HepG2 (cell line): ENCODE data around the gene CYB561. TPM values are rescaled to one million over a fixed set of nuclear protein-coding genes. Genes with fewer than 3 reads are reported as not detected.

ENCODE experiments used
- CBFB ChIP-seq: sonication (generic); formaldehyde crosslinking; IDR thresholded peaks from 2 replicates; pipeline ENCODE4 v1.4.0; 2020; ENCODE audit warnings: missing genetic modification reagents
- CENPT ChIP-seq: sonication (generic); formaldehyde crosslinking; IDR thresholded peaks from 2 replicates; pipeline ENCODE4 v1.8.0; 2022; ENCODE audit warnings: low read depth, mild to moderate bottlenecking, moderate library complexity, missing genetic modification reagents
- CREBL2 ChIP-seq: sonication (generic); formaldehyde crosslinking; IDR thresholded peaks from 2 replicates; pipeline ENCODE4 v1.8.1; 2023; ENCODE audit warnings: missing genetic modification reagents, mild to moderate bottlenecking, borderline replicate concordance
- FOXJ3 ChIP-seq: sonication (generic); formaldehyde crosslinking; IDR thresholded peaks from 2 replicates; pipeline ENCODE4 v1.4.0; 2020; ENCODE audit warnings: missing genetic modification reagents, mild to moderate bottlenecking, borderline replicate concordance
- JDP2 ChIP-seq: sonication (generic); formaldehyde crosslinking; IDR thresholded peaks from 2 replicates; pipeline ENCODE4 v1.8.1; 2022; ENCODE audit warnings: missing genetic modification reagents, borderline replicate concordance
- KDM5B ChIP-seq: sonication (generic); formaldehyde crosslinking; IDR thresholded peaks from 2 replicates; pipeline ENCODE4 v1.4.0; 2020; ENCODE audit warnings: missing genetic modification reagents, mild to moderate bottlenecking, borderline replicate concordance
- MAFG ChIP-seq: sonication (generic); formaldehyde crosslinking; IDR thresholded peaks from 2 replicates; pipeline ENCODE4 v1.5.1; 2020; ENCODE audit warnings: mild to moderate bottlenecking, missing genetic modification reagents
- MAFK ChIP-seq, 2 experiments: IDR thresholded peaks in 1 of 2; conservative IDR thresholded peaks in 1 of 2; 2 replicates each; pipeline ENCODE4 v1.6.1; 2011; ENCODE audit warnings: improper control_type of control experiment in 2 of 2, low read length in 2 of 2
- MLLT10 ChIP-seq: sonication (generic); formaldehyde crosslinking; IDR thresholded peaks from 2 replicates; pipeline ENCODE4 v1.4.0; 2020; ENCODE audit warnings: missing genetic modification reagents
- RERE ChIP-seq: IDR thresholded peaks from 2 replicates; pipeline ENCODE4 v1.6.1; 2016; ENCODE audit warnings: low read depth, missing genetic modification reagents, missing compliant biosample characterization
- RFX5 ChIP-seq: IDR thresholded peaks from 2 replicates; pipeline ENCODE4 v1.6.1; 2011; ENCODE audit warnings: low read depth, low read length, improper control_type of control experiment
- TAF15 ChIP-seq: fragments of 200-400 bp; formaldehyde crosslinking; IDR thresholded peaks from one replicate; pipeline ENCODE4 v1.6.1; 2018; ENCODE audit warnings: mild to moderate bottlenecking, low read depth, low read length; ENCODE audit not compliant: poor library complexity, severe bottlenecking
- TARDBP ChIP-seq: sonication (generic); formaldehyde crosslinking; IDR thresholded peaks from 2 replicates; pipeline ENCODE4 v1.8.0; 2022; ENCODE audit warnings: mild to moderate bottlenecking, missing genetic modification reagents
- U2AF2 ChIP-seq: fragments of 200-400 bp; formaldehyde crosslinking; IDR thresholded peaks from 2 replicates; pipeline ENCODE4 v1.6.1; 2017; ENCODE audit warnings: low read depth, mild to moderate bottlenecking, low read length
- ZBED4 ChIP-seq: sonication (generic); formaldehyde crosslinking; IDR thresholded peaks from 2 replicates; pipeline ENCODE4 v1.4.0; 2020; ENCODE audit warnings: missing genetic modification reagents, borderline replicate concordance
- ZKSCAN8 ChIP-seq: IDR thresholded peaks from 2 replicates; pipeline ENCODE4 v1.6.1; 2016; ENCODE audit warnings: borderline replicate concordance, missing genetic modification reagents, missing compliant biosample characterization
- ZNF224 ChIP-seq: sonication (generic); formaldehyde crosslinking; IDR thresholded peaks from 2 replicates; pipeline ENCODE4 v1.5.0; 2020; ENCODE audit warnings: mild to moderate bottlenecking, missing genetic modification reagents
- ZNF343 ChIP-seq: sonication (generic); formaldehyde crosslinking; IDR thresholded peaks from 2 replicates; pipeline ENCODE4 v1.4.0; 2020; ENCODE audit warnings: mild to moderate bottlenecking, missing genetic modification reagents
- polyA plus RNA-seq, 8 experiments: library from polyadenylated mRNA; depleted of rRNA in 3 of 8; stranded (reverse) in 7 of 8; unstranded in 1 of 8; fragments of >200 nt; fragmentation: Illumina TruSeq in 4 of 8; extraction: Trizol in 4 of 8; gene quantifications; 2 replicates each; pipeline versions ENCODE4 v1.2.1 to v1.2.3, GENCODE V29; 2011 to 2016; ENCODE audit warnings: low read depth in 4 of 8, missing spikeins in 1 of 8, mixed read lengths in 1 of 8; ENCODE audit not compliant: insufficient read depth in 1 of 8
- total RNA-seq, 5 experiments: library from RNA; depleted of rRNA; stranded (reverse); fragments of >200 nt; fragmentation: Illumina TruSeq; extraction: Trizol; gene quantifications; 2 replicates each; pipeline ENCODE4 v1.2.3, GENCODE V29; 2016; ENCODE audit warnings: low read depth in 1 of 5
- TF ChIP-seq, protein P1 (sequence below): sonication (generic); formaldehyde crosslinking; conservative IDR thresholded peaks from 2 replicates; pipeline ENCODE4 v1.8.0; 2022; ENCODE audit warnings: missing genetic modification reagents

CYB561 gene
- total and polyA plus RNA-seq, 2 of the 13 experiments (the other 11 are each of a cell fraction or from before 2014, with no cell fraction given): 1.5 to 6.7 TPM

- TF ChIP-seq RERE: no peak
- TF ChIP-seq ZNF343 (CRISPR knock-in tag): no peak
- TF ChIP-seq MAFK (conservative IDR thresholded peaks at IDR 0.05 in 1 of 2, IDR thresholded peaks at IDR 0.05 in 1 of 2; ENCODE audit: low read length in 2 of 2): peak; percentile 98 to 99
- TF ChIP-seq MLLT10 (CRISPR knock-in tag): no peak
- no peak for TF ChIP-seq U2AF2
- TF ChIP-seq ZKSCAN8: no peak
- no peak for TF ChIP-seq TARDBP (CRISPR knock-in tag)
- TF ChIP-seq ZBED4 (CRISPR knock-in tag): no peak
- no peak for TF ChIP-seq KDM5B (CRISPR knock-in tag)
- TF ChIP-seq ZNF224 (CRISPR knock-in tag): no peak
- no peak for TF ChIP-seq TAF15
- no peak for TF ChIP-seq CENPT (CRISPR knock-in tag)
- TF ChIP-seq CBFB: no peak
- TF ChIP-seq, protein P1, sequence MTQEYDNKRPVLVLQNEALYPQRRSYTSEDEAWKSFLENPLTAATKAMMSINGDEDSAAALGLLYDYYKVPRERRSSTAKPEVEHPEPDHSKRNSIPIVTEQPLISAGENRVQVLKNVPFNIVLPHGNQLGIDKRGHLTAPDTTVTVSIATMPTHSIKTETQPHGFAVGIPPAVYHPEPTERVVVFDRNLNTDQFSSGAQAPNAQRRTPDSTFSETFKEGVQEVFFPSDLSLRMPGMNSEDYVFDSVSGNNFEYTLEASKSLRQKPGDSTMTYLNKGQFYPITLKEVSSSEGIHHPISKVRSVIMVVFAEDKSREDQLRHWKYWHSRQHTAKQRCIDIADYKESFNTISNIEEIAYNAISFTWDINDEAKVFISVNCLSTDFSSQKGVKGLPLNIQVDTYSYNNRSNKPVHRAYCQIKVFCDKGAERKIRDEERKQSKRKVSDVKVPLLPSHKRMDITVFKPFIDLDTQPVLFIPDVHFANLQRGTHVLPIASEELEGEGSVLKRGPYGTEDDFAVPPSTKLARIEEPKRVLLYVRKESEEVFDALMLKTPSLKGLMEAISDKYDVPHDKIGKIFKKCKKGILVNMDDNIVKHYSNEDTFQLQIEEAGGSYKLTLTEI (CRISPR knock-in tag): no peak
- no peak for TF ChIP-seq JDP2 (CRISPR knock-in tag)
- TF ChIP-seq FOXJ3 (CRISPR knock-in tag): no peak
- 0 out of 2 replicates have a peak, but pooled peaks have one; percentile 17 for TF ChIP-seq RFX5
- no peak for TF ChIP-seq CREBL2 (CRISPR knock-in tag)
- peak; percentile 69 for TF ChIP-seq MAFG
Observed at GRCh38 chr17:63434951-63435571, 11.0 kb downstream of the CYB561 start (continued).
